ENCODE data around the gene DENND4A. TPM values are rescaled to one million over a fixed set of nuclear protein-coding genes. Genes with fewer than 3 reads are reported as not detected.

Gene DENND4A
- total RNA-seq, 4 donors from 2014 or later = 16.5 to 40.4 (median 24.5) TPM

DNA sequence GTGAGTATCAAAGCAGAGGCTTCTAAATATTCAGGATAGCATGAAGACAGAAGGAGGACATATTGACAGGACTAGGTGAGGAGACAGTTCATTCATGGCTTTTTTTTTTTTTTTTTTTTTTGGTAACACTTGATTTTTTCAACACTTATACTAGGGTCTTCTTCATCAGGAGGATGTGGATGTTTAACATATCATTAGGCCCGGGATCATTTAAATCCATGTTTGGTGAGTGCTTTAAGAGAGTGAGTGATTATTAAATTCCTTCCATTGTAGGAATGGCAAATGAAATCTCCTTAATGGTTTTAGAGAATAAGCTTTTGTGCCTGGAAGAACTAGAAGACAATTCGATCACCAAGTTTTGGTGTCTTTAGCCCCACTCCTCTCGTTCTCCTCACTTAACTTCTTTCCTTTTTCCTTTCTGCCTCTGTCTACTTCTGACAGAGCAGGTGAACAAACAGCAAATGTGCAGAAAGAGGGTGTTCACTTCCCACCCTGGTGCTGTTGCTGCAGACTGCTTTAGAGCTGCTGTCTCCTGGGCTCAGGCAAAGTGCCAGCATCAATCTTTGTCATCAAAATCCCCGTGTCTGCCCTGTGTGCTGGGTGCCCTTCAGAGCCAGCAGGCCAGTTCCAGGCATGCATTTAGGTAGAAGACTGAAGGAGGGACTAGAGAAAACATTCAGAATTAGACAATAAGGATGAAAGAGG, 41.6 kb upstream of the DENND4A start:
- Histone ChIP-seq H3K27ac (peak overlapping the region; percentile 89 to 91 (median 90)), H3K4me1 (peaks cover 16 to 58% (median 31%) of the 10 kb centered on the region in 4 donors), H3K4me3 (peak overlapping the region in 1 of 4 donors; percentile 19), H3K36me3 (no peaks in the 10 kb centered on the region), H3K27me3 (no peaks in the 10 kb centered on the region), H3K9me3 (no peaks in the 10 kb centered on the region)
- WGBS, 2 donors (ENCODE audit: low coverage in 1 of 2) = 38 to 44% methylated on average over 3 to 4 of the region's 4 CpGs
- intact Hi-C loops (cut with DNase I; ENCODE audit: low total_unique reads) (no loop called here), in situ Hi-C loops (cut with MboI; ENCODE audit: low pct_ligation_motif_present in 1 of 4, low pct_unique_long_range_greater_than_20kb in 1 of 4, low sequenced_read_pairs in 3 of 4) (no loop called here)
- no peak for TF ChIP-seq CTCF (IDR thresholded peaks at IDR 0.05)
- no peak for TF ChIP-seq POLR2A (IDR thresholded peaks at IDR 0.05)
- TF ChIP-seq POLR2AphosphoS5 (IDR thresholded peaks at IDR 0.05) = no peak
- TF ChIP-seq EP300 (IDR thresholded peaks at IDR 0.05; ENCODE audit: low read depth) = no peak
- peak; percentile 28 for DNase-seq

- DNase-seq = peak; percentile 82
- in situ Hi-C loops (cut with MboI; ENCODE audit: low pct_ligation_motif_present in 1 of 4, low pct_unique_long_range_greater_than_20kb in 1 of 4, low sequenced_read_pairs in 3 of 4) = no loop called here
These were observed 40.7 kb upstream of the DENND4A start for GRCh38 chr15:65832549-65833364.

GRCh38 chr15:65829130-65829764, 37.2 kb upstream of the DENND4A start:
- no peak for DNase-seq
- no peaks in the 10 kb centered on the region for H3K36me3 ChIP-seq
- H3K27me3 ChIP-seq = no peaks in the 10 kb centered on the region
- H3K27ac ChIP-seq = peak overlapping the region in 1 of 4 donors; percentile 9
- 10 to 53% methylated on average over 3 to 7 of the region's 7 CpGs for WGBS, 2 donors (ENCODE audit: low coverage in 1 of 2)
- H3K9me3 ChIP-seq = no peaks in the 10 kb centered on the region
- H3K4me3 ChIP-seq = no peak overlapping the region
- peaks cover 12 to 47% (median 32%) of the 10 kb centered on the region in 4 donors for H3K4me1 ChIP-seq
- in situ Hi-C loops (cut with MboI; ENCODE audit: low pct_ligation_motif_present in 1 of 4, low pct_unique_long_range_greater_than_20kb in 1 of 4, low sequenced_read_pairs in 3 of 4) (no loop called here), intact Hi-C loops (cut with DNase I; ENCODE audit: low total_unique reads) (no loop called here)
- peak; percentile 37 to 66 (median 41) for TF ChIP-seq CTCF (IDR thresholded peaks at IDR 0.05)
- TF ChIP-seq POLR2AphosphoS5 (IDR thresholded peaks at IDR 0.05) = no peak

More at GRCh38 chr15:65832549-65833364, 40.7 kb upstream of the DENND4A start:
- Histone ChIP-seq H3K9me3 (no peaks in the 10 kb centered on the region), H3K4me1 (peaks cover 16 to 58% (median 31%) of the 10 kb centered on the region in 4 donors), H3K27me3 (no peaks in the 10 kb centered on the region), H3K36me3 (no peaks in the 10 kb centered on the region), H3K27ac (peak overlapping the region; percentile 89 to 91 (median 90)), H3K4me3 (peak overlapping the region in 3 of 4 donors; percentile 8 to 23 (median 19))
- WGBS, 2 donors (ENCODE audit: low coverage in 1 of 2) = 9 to 19% methylated on average over 2 to 8 of the region's 8 CpGs
- intact Hi-C loops (cut with DNase I; ENCODE audit: low total_unique reads) = no loop called here
- TF ChIP-seq EP300 (IDR thresholded peaks at IDR 0.05; ENCODE audit: low read depth) = no peak
- TF ChIP-seq POLR2AphosphoS5 (IDR thresholded peaks at IDR 0.05) = peak; percentile 53 to 73 (median 70)
- peak in 3 of 5 experiments; percentile 16 to 44 (median 25) for TF ChIP-seq CTCF (IDR thresholded peaks at IDR 0.05)
- TF ChIP-seq POLR2A (IDR thresholded peaks at IDR 0.05) = no peak

DNA sequence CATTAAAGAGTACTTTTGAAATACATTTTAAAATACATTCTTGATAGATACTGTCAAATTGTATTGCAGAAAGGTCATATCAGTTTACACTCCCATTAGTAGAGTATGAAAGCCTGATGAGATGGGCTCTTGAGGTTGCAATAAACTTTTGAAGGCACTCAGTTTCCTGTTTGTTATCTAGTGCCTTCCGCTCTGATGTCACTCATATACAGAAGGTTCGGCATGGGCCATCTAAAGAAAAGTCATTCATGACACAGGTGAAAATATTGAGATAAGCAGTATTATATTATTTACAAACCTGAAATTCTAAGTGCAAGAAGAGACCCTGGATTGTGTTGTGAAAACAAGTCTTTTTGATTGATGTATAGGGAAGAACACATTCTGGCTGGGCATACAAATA, 36.5 kb upstream of the DENND4A start:
- in situ Hi-C loops (cut with MboI; ENCODE audit: low pct_ligation_motif_present in 1 of 4, low pct_unique_long_range_greater_than_20kb in 1 of 4, low sequenced_read_pairs in 3 of 4) = no loop called here
- H3K27me3 ChIP-seq = no peaks in the 10 kb centered on the region
- H3K9me3 ChIP-seq = no peaks in the 10 kb centered on the region
- peaks cover 6 to 40% (median 28%) of the 10 kb centered on the region in 4 donors for H3K4me1 ChIP-seq
- H3K36me3 ChIP-seq = no peaks in the 10 kb centered on the region
- H3K27ac ChIP-seq = peak overlapping the region in 3 of 4 donors; percentile 9 to 26 (median 15)
- DNase-seq = no peak
- intact Hi-C loops (cut with DNase I; ENCODE audit: low total_unique reads) = no loop called here
- TF ChIP-seq POLR2AphosphoS5 (IDR thresholded peaks at IDR 0.05) = no peak
- no peak for TF ChIP-seq EP300 (IDR thresholded peaks at IDR 0.05; ENCODE audit: low read depth)
- no peak for TF ChIP-seq CTCF (IDR thresholded peaks at IDR 0.05)
- no peak for TF ChIP-seq POLR2A (IDR thresholded peaks at IDR 0.05)
- no peak overlapping the region for H3K4me3 ChIP-seq
- 81 to 87% methylated on average over 2 of the region's 2 CpGs for WGBS, 2 donors (ENCODE audit: low coverage in 1 of 2)

Measured in transverse colon (tissue), 4 donors.